HG02973 (cell line): Measurements from ENCODE around the gene GAD2.
A peak's percentile ranks its signal among the peaks of the same experiment; 100 is the strongest.

ENCODE experiments used
- ATAC-seq: cut with Tn5 transposase; IDR thresholded peaks from one replicate; pipeline ENCODE4 v1.9.1; 2021; ENCODE audit warnings: moderate library complexity; ENCODE audit not compliant: unreplicated experiment

The GAD2 gene

DNA sequence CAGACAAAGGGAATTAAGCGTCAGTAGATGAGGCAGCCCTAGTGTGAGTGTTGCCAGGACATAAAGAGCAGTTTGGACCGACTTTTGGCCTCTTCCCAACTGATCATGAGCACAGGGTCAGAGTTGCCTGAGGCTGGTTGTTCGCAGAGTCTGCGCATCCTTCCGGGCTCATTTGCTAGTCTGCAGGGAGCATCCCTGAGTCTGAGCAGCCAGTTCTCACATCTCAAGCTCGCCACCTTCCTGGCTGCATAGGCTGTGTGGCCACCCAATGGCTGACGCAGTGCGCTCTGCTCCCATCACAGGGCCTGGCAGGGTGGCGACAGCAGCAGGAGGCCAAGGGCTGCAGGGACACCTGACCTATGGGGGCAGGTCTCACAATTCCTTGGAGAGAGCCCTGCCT lies 5.0 kb downstream of the GAD2 start:
- ATAC-seq = no peak

DNA sequence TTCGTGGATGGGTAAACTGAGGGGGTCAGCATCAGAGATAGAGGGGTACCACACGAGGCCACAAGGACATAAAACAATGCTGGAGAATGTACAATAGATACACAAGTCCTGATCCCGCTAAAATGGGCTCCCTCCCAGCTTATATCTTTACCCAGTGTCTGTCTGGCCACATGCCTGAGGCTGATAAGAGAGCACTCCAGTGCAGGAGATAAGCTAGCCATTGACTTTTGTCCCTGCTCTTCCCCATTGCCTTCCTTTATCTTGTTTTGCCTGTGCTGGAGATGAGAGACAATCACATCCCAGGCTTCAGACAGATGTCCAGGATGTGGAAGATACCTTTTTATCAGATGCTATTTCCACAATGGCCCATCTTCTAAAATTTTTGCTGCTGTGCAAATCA lies 6.0 kb downstream of the GAD2 start:
- no peak for ATAC-seq

DNA sequence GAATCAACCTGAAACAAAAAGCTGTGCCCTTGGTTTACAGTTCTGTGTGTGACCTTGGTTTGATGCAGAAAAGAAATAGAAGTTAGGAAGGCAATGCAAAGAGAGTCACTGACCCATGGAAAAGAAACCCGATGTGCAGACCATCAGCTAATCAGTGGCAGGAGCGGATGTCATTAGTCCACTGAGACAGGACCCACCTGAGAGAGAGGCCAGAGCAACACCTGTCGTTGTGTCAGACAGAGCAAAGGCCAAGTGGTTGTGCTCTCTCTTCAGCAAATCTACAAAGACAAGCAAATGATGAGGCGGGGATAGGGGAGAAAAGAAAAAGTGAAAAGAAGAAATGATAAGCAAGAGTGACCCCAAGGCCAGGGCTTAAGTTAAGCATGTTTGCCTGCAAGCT lies 8.7 kb downstream of the GAD2 start:
- ATAC-seq = no peak

DNA sequence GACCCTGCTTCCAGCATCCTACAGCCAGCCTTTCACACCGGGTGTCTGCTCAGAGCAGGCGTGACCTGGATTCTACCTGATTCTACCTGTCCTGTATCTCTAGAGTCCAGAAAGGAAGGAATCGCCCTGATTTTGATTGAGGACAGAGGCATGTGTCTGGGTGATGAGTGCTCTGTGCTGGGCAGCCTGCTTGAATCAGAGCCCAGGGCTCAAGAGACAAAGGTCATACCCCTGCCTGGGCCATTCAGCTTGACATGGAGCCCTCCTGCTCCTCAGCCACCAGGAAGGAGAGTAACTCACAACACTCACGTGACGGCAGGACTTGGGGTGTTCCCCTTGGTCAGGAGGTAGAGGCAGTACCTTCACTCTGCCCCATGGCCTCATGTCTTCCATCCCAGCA lies 11.2 kb downstream of the GAD2 start:
- no peak for ATAC-seq

DNA sequence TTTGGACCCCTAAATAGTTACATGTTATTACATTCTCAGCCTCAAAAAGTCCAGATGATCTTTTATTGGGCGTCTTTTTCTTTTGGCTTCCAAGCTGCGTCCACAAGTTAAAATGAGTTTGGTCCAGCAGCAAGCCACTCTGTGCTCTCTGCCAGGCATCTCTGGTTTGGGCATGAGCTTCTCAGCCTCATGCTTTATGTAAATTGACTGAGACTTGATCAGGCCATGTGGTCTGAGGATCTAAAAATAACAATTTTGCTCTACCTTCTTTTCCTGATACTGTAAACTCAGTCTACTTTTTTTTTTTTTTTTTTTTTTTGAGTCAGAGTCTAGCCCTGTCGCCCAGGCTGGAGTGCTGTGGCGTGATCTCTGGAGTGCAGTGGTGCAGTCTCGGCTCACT lies 15.6 kb downstream of the GAD2 start:
- no peak for ATAC-seq

DNA sequence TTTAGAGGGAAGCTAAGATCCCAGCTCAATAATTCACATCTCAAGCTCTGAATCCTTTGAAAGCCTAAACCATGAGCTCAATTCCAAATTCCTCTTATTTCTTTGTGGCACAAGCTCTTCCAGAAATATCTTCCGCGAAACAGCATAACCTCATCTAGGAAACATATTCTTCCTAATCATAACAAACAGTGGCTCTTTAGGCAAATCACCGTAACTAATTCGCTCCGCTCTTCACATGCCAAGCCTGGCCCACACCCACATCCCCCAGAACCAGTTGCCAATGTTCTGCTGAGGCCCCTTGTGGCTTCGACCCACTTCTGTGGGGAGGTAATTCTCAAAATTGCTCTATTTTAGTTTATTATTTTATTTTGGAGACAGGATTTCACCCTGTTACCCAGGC lies 19.2 kb downstream of the GAD2 start:
- ATAC-seq = no peak

DNA sequence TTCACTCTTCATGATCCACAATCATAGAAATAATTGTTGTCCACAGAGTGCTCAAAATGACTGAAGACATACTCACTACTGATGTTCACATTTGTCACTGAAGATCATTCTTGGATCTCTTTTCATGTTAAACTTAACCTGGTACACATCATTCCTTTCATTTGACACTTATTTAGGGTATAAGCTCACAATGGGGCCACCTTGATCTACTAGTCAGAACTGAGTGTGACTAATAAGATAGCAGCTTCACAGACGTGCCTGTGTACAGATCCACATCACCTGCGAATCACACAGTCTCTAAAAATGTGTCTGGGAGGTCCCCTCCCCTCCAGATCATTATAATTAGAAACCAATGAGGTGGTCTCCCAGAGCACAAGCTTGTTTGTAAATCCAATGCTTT lies 21.8 kb downstream of the GAD2 start:
- ATAC-seq = no peak

DNA sequence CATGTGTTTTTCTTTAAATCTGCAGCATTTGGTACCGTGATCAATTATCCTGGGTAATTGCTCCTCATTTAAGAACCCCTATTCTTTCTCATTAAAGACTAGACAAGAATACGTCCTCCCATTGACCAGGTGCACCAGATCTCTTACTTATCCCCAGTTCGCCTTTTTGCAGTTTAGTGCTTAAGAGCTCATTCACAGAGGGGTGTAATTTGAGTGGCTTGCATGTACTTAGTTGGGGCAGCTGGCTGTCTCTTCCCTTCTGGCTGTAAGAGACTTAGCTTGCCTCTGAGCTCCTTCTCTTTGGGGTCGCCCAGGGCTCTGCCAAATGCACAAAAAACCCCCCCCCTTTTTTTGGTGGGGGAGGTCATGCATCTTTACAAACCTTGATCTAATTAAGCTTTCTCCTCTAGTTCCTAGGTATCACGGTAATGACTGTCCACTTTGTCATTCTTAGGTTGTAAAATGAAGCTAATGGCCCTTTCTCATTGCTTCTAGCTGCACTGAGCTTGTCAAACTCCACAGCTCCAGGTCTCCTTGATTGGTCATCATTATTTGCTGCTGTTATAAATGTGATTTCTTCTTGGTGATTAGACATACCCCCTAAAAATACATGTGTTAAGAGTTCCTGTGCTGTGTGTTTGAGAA lies 26.3 kb downstream of the GAD2 start:
- ATAC-seq = no peak

DNA sequence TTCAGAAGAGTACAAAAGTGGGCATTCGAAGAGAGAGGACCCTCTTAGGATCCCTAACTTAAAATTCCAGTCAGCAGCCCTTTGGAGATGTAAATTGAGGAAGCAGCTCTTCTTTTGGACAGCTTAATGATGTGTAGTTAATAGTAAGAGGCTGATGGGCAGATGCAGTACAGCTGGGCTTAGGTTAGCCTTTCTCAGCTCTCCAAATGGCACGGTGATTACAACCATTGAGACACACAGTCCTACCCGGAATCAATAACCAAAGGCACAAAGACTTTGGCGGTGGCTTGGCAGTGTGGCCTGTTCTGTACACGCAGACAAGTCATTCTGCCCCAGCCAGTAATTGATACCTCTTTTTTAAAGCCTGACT lies 26.8 kb downstream of the GAD2 start:
- no peak for ATAC-seq

DNA sequence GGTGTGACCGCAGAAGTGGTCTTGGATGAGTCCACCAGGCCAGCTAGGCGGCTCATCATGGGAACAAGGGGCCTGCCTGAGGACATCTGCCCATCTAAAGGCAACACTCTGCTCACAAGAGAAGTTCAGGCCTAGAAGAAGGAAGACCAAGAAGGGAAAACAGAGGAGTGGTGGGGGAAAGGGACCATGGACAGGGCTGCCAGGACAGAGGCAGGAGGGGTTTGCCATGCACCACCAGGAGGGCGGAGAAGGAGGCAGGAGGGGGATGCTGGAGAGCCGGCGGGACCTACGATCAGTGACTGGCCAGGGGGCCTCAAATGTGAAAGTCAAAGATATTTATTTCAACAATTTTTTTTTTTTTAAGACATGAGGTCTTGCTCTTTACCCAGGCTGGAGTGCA lies 33.1 kb downstream of the GAD2 start:
- ATAC-seq = no peak

DNA sequence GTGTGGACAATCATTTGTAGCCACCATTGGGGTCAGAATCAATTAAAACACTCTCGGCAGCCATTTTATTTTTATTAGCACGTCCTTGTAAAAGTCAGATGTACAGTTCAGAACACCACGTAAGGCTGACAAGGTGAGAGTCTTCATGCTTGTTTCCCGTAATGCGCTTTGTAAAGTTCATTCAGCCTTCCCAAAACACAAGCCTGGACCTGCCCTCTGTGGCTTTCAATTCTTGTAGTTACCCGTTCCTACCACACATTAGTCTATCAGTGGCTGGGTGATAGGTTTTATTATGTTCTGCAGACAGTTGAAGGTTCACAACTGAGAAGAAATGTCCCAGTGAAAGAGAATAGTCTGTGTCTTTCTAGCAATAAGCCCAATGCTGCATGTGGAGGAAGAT lies 35.4 kb downstream of the GAD2 start:
- ATAC-seq = no peak

DNA sequence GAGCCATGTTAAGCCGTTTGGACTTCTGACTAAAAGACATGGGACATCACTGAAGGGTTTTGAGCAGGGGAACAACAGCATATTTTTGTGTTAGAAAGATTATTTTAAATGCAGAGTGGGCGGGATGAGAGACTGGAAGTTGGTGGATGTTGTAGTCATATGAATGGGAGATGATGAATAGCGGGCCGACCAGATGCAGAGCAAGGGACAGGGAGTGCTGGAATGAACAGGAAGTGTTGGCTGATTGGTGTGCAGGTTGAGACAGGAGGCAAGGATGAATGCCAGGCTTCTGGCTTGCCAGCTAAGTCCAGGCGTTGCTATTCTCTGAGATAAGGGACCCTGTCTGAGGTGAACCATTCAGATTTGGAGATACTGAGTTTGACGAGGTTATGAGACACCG lies 38.0 kb downstream of the GAD2 start:
- ATAC-seq = no peak

DNA sequence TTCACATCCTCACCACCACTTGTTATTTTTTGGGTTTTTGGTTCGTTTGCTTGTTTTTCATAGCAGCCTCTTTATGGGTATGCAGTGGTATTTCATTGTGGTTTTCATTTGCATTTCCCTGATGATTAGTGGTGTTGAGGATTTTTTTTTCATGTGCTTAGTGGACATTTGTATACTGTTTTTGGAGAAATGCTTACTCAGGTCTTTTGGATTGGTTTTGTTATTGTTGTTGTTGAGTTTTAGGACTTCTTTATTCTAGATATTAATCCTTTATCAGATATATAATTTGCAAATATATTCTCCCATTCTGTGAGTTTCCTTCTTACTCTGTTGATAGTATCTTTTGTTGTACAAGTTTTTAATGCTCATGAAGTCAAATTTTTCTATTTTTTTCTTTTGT lies 42.8 kb downstream of the GAD2 start:
- ATAC-seq = no peak

DNA sequence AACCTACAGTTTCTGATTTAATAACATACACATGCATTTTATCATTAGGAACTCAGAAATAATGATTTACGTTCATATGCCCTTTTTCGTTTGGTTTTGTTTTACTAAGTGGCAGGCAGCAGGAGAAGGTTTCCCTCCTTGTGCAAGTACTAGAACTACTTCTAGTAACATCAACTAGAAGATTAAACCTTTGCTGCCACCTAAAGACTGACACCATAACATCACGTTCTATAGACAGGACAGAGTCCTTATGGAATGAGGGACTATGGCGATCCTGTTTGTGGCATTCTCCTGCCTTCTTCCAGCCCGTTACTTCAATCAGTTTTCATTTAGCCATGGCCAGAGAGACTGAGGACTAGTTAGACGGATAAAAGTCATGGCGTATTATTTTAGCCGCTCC lies 53.2 kb downstream of the GAD2 start:
- ATAC-seq = no peak

DNA sequence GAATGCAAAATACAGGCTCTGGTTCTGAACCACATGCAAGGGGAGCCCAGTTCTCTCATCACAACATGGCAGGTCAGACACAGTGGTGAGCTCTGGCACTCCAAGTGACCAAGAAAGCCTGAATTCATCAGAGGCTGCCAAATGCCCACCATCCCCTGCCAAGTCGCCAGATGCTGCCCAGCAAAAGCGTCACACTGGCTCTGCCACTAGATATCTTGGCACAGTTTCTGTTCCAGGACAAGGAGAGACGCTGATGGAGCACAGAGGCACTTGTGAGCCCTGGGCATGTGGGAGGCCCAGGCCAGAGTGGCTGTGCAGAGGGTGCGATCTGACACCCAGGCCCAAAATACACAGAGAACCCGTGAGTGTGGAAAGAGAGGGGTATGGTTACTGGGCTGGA lies 57.8 kb downstream of the GAD2 start:
- no peak for ATAC-seq

DNA sequence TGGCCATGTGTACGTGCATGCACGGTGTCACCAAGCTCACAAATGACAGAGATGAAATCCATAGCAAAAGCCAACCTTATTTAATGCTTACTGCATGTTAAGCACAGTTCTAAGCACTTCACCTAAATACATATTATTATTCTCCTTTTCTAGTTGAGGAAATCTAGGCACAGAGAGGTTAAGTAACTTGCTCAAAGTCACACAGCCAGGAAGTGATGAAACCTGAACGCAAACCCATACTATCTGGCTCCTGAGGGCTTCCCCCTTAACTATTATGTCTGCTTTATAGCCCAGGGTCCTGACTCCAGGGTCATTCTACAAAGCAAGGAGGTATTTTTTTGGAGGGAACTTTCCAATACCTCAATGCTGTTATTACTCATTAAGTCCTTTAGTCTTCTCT lies 61.7 kb downstream of the GAD2 start:
- no peak for ATAC-seq

DNA sequence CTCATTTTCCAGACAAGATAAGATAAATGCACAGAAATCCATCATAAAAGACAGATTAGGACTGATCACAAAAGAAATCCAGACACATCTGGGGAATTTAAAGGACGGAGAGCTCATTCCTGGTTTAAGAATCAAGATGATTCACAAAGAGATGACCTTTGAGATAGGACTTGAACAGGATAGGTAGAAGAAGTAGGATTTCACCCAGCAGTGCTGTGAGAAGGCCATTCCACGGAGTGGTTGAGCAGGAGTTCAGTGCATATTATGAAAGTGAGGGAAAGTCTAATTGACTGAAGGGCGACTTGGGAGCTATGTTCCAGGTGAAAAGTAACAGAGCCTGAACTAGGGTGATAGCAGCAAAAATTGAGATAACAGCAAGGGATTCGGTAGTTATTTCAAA lies 73.7 kb downstream of the GAD2 start:
- ATAC-seq = no peak

DNA sequence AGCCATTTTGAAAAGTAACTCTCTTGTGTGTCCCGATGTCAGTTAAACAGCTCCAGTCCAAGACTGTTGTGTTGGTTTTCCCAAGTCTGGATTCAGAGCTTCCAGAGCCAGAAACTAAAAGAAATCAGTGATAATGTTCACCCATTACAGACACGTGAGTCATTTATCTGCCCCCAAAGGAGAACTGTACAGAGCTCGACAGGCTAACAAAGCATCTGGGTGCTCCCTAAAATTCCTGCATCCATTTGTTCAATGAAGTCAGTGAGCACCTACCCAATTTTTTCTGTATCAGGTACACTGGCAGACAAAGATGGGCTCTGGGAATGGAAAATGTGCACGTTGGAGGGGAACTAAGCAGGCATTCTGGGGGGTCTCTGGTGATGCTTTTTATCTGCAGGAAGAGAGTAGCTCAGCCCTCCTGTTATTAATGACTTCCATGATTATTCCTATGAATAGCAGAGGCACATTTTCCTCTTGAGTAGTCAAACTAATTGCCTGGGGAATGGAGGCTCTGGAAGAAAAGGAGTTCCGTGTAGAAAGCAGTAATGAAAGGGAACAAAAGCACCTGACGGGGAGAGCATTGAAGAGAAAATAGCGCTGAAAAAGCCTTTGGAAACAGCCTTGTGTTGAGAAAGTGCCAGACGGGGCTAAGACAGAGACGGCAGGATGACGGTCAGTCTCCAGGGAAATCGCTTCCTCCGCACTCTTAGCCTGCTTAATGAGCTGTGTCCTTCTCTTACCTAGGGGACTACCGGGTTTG lies 75.3 kb downstream of the GAD2 start:
- ATAC-seq = no peak

DNA sequence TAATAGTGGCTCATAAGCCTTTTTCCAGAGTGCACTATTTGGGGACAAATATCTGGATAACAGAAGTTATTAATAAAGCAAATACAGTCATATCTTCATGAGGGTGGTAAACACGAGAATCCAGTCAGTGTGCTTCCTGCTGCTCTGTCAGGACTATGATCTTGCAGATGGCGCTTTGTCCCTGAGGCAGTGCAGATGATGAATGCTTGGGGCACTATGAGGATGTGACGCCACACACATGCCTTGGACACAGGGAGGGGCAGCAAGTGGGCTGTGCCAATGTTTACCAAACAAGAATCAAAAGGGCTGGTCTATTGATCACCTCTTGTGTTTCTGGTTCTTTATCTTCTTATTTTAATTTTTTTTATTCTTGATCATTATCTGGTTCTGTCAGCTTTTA lies 79.8 kb downstream of the GAD2 start:
- ATAC-seq = no peak

DNA sequence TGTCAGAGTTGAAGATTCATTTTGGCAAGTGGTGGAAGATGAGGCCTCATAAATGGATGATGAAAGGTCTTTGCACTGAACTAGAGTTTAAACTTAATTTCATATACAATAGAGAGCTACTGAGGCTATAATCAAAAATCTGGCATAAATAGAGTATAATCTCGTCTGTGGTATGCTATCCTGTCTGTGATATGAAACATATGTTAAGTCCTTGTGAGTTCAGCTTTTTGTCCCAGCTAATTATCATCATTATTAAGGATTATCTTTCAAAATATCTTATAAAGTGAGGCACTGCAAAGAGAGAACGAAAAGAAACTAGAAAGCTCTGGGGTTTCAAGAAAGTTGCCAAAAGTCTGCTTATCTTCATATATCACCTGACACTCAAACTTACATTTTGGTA lies 83.4 kb downstream of the GAD2 start:
- ATAC-seq = no peak

DNA sequence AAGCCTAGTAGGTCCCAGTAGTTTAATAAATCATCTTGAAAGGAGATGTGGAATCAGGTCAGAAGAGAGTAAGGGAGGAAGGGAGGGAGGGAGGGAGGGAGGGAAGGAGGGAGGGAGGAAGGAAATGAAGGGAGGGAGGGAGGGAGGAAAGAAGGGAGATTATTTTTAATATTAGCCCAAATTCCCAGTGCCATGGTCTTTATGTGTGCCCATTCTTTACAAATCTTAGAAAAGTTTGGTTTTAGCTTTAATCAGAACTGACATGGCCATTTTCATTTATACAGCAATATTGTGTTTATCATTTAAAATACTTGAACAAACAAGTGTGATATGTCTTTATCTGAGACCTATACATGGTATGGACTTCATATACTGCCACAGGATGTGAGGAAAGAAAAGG lies 86.8 kb downstream of the GAD2 start:
- no peak for ATAC-seq

DNA sequence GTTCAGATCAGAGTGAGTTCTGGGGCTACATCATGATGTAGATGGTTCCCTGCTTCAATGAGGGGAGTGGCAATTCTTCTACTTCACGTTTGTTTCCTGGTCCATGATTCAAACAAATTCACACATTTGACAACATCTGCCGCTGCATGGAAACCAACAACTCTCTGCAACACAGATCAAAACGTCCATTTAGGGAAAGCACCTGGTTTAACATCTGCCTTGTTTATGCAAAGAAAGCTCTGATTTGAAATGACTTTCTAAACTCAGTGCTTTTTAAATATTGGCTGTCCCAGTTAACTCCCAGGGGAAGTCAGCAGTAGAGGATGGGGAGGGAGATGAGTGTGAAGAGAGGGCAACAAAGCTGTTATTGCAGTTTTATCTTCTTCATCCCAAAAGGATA lies 93.8 kb downstream of the GAD2 start:
- peak; percentile 63 for ATAC-seq

DNA sequence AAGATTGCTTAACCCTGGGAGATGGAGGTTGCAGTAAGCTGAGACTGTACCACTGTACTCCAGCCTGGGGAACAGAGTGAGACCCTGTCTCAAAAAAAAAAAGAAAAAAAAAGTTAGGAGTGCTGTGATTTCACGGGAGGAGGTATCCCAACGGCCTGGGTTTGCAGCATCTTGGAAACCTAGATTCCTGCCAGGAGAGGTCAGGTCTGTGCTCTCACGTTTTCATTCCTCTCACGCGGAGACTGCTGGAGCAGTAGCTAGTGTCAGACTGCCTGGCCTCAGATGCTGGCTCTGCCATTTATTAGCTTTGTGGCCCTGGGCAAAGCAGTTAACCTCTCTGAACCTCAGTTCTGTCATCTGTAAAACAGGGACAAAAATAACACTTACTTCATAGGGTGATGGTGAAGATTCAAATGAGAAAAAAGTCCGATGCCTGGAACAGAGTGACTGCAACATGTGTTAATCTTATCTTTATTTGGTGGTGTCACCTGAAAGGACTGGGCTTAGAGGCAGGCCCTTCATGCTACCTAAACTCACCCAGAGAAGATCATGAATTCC lies 94.9 kb downstream of the GAD2 start:
- ATAC-seq = no peak
